SK-N-SH (cell line): ENCODE measurements around the gene CTAG1A. TPM values are rescaled to one million over a fixed set of nuclear protein-coding genes. Genes with fewer than 3 reads are reported as not detected.
"Not testable (repeated sequence)": the region's sequence is repeated elsewhere in the genome, so short reads cannot be mapped to it uniquely, and the experiment has no call there.

Experiments used
- CTCF ChIA-PET: fragments of 300-600, 350-600 bp; formaldehyde crosslinking; extraction: SDS; loops from one replicate; lab custom pipeline; 2021; lab: Yijun Ruan, JAX
- POLR2A ChIA-PET: fragments of 350-600 bp; sonication (Branson Sonifier 250); formaldehyde crosslinking; extraction: SDS; loops from one replicate; lab custom pipeline; 2020; ENCODE audit warnings: antibody characterized with exemption, inconsistent platforms; lab: Yijun Ruan, JAX
- DNase-seq: peaks from one replicate; pipeline ENCODE4 v3.0.0; 2012
- H2AFZ ChIP-seq: fragments of 200-600 bp; sonication (generic); 2 replicates; pipeline ENCODE4 v1.8.1; 2016; ENCODE audit warnings: antibody characterized with exemption, mild to moderate bottlenecking, low read depth
- H3F3A ChIP-seq: fragments of 200-600 bp; sonication (generic); replicated peaks from 2 replicates; pipeline ENCODE3; 2016; ENCODE audit warnings: antibody characterized with exemption, mild to moderate bottlenecking; ENCODE audit not compliant: insufficient read depth
- H3K27ac ChIP-seq, 2 experiments: fragments of 200-500 bp in 1 of 2; fragments of 200-600 bp in 1 of 2; sonication (Bioruptor generic) in 1 of 2; sonication (generic), shearing (Covaris generic) in 1 of 2; 2 replicates each; pipeline versions ENCODE4 v1.5.1 to v1.6.1; 2014 to 2016; ENCODE audit warnings: low read depth in 2 of 2, inconsistent platforms in 1 of 2, low read length in 1 of 2, mild to moderate bottlenecking in 1 of 2, mixed read lengths in 1 of 2
- H3K27me3 ChIP-seq: fragments of 200-600 bp; sonication (generic), shearing (Covaris generic); 2 replicates; pipeline ENCODE4 v1.6.1; 2016; ENCODE audit warnings: mixed run types; ENCODE audit not compliant: insufficient read depth
- H3K36me3 ChIP-seq, 2 experiments: fragments of 200-500 bp in 1 of 2; fragments of 200-600 bp in 1 of 2; sonication (Bioruptor generic) in 1 of 2; sonication (generic) in 1 of 2; replicated peaks in 1 of 2; 2 replicates each; pipeline versions ENCODE3 to v1.5.1; 2014 to 2016; ENCODE audit warnings: low read length in 1 of 2, mild to moderate bottlenecking in 1 of 2; ENCODE audit not compliant: insufficient read depth in 2 of 2, control insufficient read depth in 1 of 2
- H3K4me1 ChIP-seq, 2 experiments: fragments of 200-500 bp in 1 of 2; fragments of 200-600 bp in 1 of 2; sonication (Bioruptor generic) in 1 of 2; sonication (generic), shearing (Covaris generic) in 1 of 2; 2 replicates each; pipeline versions ENCODE4 v1.5.1 to v1.6.1; 2014 to 2016; ENCODE audit warnings: low read depth in 1 of 2, low read length in 1 of 2, mixed run types in 1 of 2; ENCODE audit not compliant: insufficient read depth in 2 of 2, control insufficient read depth in 1 of 2
- H3K4me2 ChIP-seq: fragments of 200-600 bp; sonication (generic), shearing (Covaris generic); 2 replicates; pipeline ENCODE4 v1.6.1; 2017; ENCODE audit warnings: mixed run types
- H3K4me3 ChIP-seq, 2 experiments: fragments of 200-500 bp in 1 of 2; fragments of 200-600 bp in 1 of 2; sonication (Bioruptor generic) in 1 of 2; sonication (generic), shearing (Covaris generic) in 1 of 2; 2 replicates each; pipeline versions ENCODE4 v1.5.1 to v1.8.1; 2014 to 2016; ENCODE audit warnings: low read depth in 2 of 2, inconsistent platforms in 1 of 2, low read length in 1 of 2, mild to moderate bottlenecking in 1 of 2, mixed read lengths in 1 of 2, moderate library complexity in 1 of 2
- H3K79me2 ChIP-seq: fragments of 200-600 bp; sonication (generic); 2 replicates; pipeline ENCODE4 v1.8.1; 2017; ENCODE audit warnings: mild to moderate bottlenecking; ENCODE audit not compliant: insufficient read depth
- H3K9ac ChIP-seq: fragments of 200-600 bp; sonication (generic); 2 replicates; pipeline ENCODE4 v1.6.1; 2017; ENCODE audit warnings: mixed run types
- H3K9me2 ChIP-seq: fragments of 200-600 bp; sonication (generic); 2 replicates; pipeline ENCODE4 v1.6.1; 2017; ENCODE audit warnings: mixed run types
- H3K9me3 ChIP-seq: fragments of 200-600 bp; sonication (generic); 2 replicates; pipeline ENCODE4 v1.6.1; 2017; ENCODE audit warnings: mixed run types, mild to moderate bottlenecking, moderate library complexity
- H4K20me1 ChIP-seq: fragments of 200-600 bp; sonication (generic); 2 replicates; pipeline ENCODE4 v1.6.1; 2017; ENCODE audit warnings: mild to moderate bottlenecking, mixed run types; ENCODE audit not compliant: insufficient read depth
- ELF1 ChIP-seq: IDR thresholded peaks from 2 replicates; pipeline ENCODE4 v1.4.0; 2012
- EP300 ChIP-seq, 2 experiments: IDR thresholded peaks; 2 replicates each; pipeline versions ENCODE4 v1.4.0 to v1.6.1; 2012; ENCODE audit warnings: borderline replicate concordance in 1 of 2, low read depth in 1 of 2, low read length in 1 of 2
- EZH2phosphoT487 ChIP-seq: fragments of 200-600 bp; sonication (generic); IDR thresholded peaks from 2 replicates; pipeline ENCODE4 v1.6.1; 2017; ENCODE audit warnings: low read depth, mixed run types, mild to moderate bottlenecking, antibody characterized with exemption, moderate library complexity, borderline replicate concordance
- GATA2 ChIP-seq: sonication (generic); formaldehyde crosslinking; IDR thresholded peaks from 2 replicates; pipeline ENCODE4 v1.5.0; 2020; ENCODE audit warnings: mild to moderate bottlenecking, missing genetic modification reagents
- IRF3 ChIP-seq: fragments of 150-350 bp; IDR thresholded peaks from 2 replicates; pipeline ENCODE4 v1.6.1; 2016; ENCODE audit warnings: mild to moderate bottlenecking, low read depth, low read length
- MAX ChIP-seq: IDR thresholded peaks from 2 replicates; pipeline ENCODE4 v1.4.0; 2012; ENCODE audit warnings: low read depth
- MEF2A ChIP-seq: IDR thresholded peaks from 2 replicates; pipeline ENCODE4 v1.4.0; 2012; ENCODE audit warnings: low read depth, borderline replicate concordance
- PBX3 ChIP-seq: IDR thresholded peaks from 2 replicates; pipeline ENCODE4; 2012
- RFX5 ChIP-seq: IDR thresholded peaks from 2 replicates; pipeline ENCODE4 v1.6.1; 2012; ENCODE audit warnings: mild to moderate bottlenecking, improper control_type of control experiment, low read length
- RXRA ChIP-seq: IDR thresholded peaks from 2 replicates; pipeline ENCODE4 v1.4.0; 2012; ENCODE audit warnings: low read depth, mild to moderate bottlenecking, borderline replicate concordance
- SMC3 ChIP-seq: IDR thresholded peaks from 2 replicates; pipeline ENCODE4 v1.6.1; 2012; ENCODE audit warnings: low read depth, low read length, improper control_type of control experiment
- TEAD4 ChIP-seq: IDR thresholded peaks from 2 replicates; pipeline ENCODE4 v1.4.0; 2012; ENCODE audit warnings: mild to moderate bottlenecking, borderline replicate concordance; ENCODE audit not compliant: insufficient read depth
- ZBTB33 ChIP-seq: IDR thresholded peaks from 2 replicates; pipeline ENCODE4 v1.4.0; 2012; ENCODE audit warnings: low read depth, borderline replicate concordance
- whole genome bisulfite sequencing: methylation state at CpG from one replicate; pipeline ENCODE4 v1.1.6; 2017; ENCODE audit warnings: low lambda C conversion rate; 5-methylcytosine and 5-hydroxymethylcytosine counted together
- polyA plus RNA-seq, 3 experiments: library from polyadenylated mRNA; depleted of rRNA; stranded (reverse); fragments of >200 nt; gene quantifications; 2 replicates each; pipeline ENCODE4 v1.2.3, GENCODE V29; 2012

Gene CTAG1A
- polyA plus RNA-seq, 1 of the 3 experiments (the other 2 are of a cell fraction): not detected

- DNase-seq, H3K4me2 ChIP-seq, H3K27ac ChIP-seq, H3F3A ChIP-seq, H3K9me2 ChIP-seq, H2AFZ ChIP-seq, H3K27me3 ChIP-seq, H3K79me2 ChIP-seq, H3K9me3 ChIP-seq, H3K4me1 ChIP-seq, H3K4me3 ChIP-seq, H3K36me3 ChIP-seq, H3K9ac ChIP-seq, CTCF ChIA-PET, H4K20me1 ChIP-seq, POLR2A ChIA-PET: not testable (repeated sequence)
- WGBS: no CpG with 5 or more reads among the region's 5 CpGs
Measured at GRCh38 chrX:154575076-154575475, 9.9 kb upstream of the CTAG1A start.

GRCh38 chrX:154582994-154583393 is 1.9 kb upstream of the CTAG1A start:
- H4K20me1 ChIP-seq, H2AFZ ChIP-seq, H3K9me3 ChIP-seq, H3F3A ChIP-seq, H3K79me2 ChIP-seq, H3K36me3 ChIP-seq, H3K4me2 ChIP-seq, H3K27me3 ChIP-seq, DNase-seq, H3K9me2 ChIP-seq, POLR2A ChIA-PET, H3K4me3 ChIP-seq, CTCF ChIA-PET, H3K27ac ChIP-seq, H3K9ac ChIP-seq, H3K4me1 ChIP-seq: not testable (repeated sequence)
- WGBS: no CpG with 5 or more reads among the region's 8 CpGs

GRCh38 chrX:154590415-154590814 is 5.5 kb downstream of the CTAG1A start:
- 5% methylated on average over 4 of the region's 13 CpGs for WGBS

GRCh38 chrX:154592505-154592904 is 7.6 kb downstream of the CTAG1A start:
- 39% methylated on average over 5 of the region's 5 CpGs for WGBS
- no peaks in the 10 kb centered on the region for H3K79me2 ChIP-seq
- ChIA-PET POLR2A (no interaction called here), CTCF (no interaction called here)
- H3K4me3 ChIP-seq: no peak overlapping the region
- H3K9me3 ChIP-seq: no peaks in the 10 kb centered on the region
- H3K27me3 ChIP-seq: peaks cover 19% of the 10 kb centered on the region; the same call in 1 of the 2 replicates
- H3K36me3 ChIP-seq: no peaks in the 10 kb centered on the region
- no peaks in the 10 kb centered on the region for H3K9me2 ChIP-seq
- no peak for DNase-seq
- H2AFZ ChIP-seq: no peak overlapping the region
- H3K27ac ChIP-seq: no peak overlapping the region
- H3K4me1 ChIP-seq: no peaks in the 10 kb centered on the region
- TF ChIP-seq ELF1: no peak
- no peak for TF ChIP-seq TEAD4
- no peak for TF ChIP-seq RXRA
- no peak for TF ChIP-seq EP300 (IDR thresholded peaks at IDR 0.05; ENCODE audit: borderline replicate concordance in 1 of 2, low read depth in 1 of 2, low read length in 1 of 2)
- no peak for TF ChIP-seq IRF3
- no peak for TF ChIP-seq MAX
- no peak for TF ChIP-seq SMC3
- no peak for TF ChIP-seq GATA2 (CRISPR knock-in tag)
- TF ChIP-seq MEF2A: no peak
- TF ChIP-seq EZH2phosphoT487: no peak
- no peak for TF ChIP-seq ZBTB33
- no peak for TF ChIP-seq RFX5
- no peak for TF ChIP-seq PBX3
- H3F3A ChIP-seq: no peaks in the 10 kb centered on the region
- no peak overlapping the region for H3K4me2 ChIP-seq
- H4K20me1 ChIP-seq: no peaks in the 10 kb centered on the region
- no peak overlapping the region for H3K9ac ChIP-seq

More at GRCh38 chrX:154590415-154590814, 5.5 kb downstream of the CTAG1A start:
- H3K9me2 ChIP-seq, H3K9ac ChIP-seq, H2AFZ ChIP-seq, H3F3A ChIP-seq, DNase-seq, H3K4me2 ChIP-seq, CTCF ChIA-PET, H3K27ac ChIP-seq, H4K20me1 ChIP-seq, H3K4me1 ChIP-seq, POLR2A ChIA-PET, H3K36me3 ChIP-seq, H3K4me3 ChIP-seq, H3K79me2 ChIP-seq, H3K9me3 ChIP-seq: not testable (repeated sequence)
- peaks cover 19% of the 10 kb centered on the region; the same call in 1 of the 2 replicates for H3K27me3 ChIP-seq
